IPS-NIHi11 (cell line): ENCODE data around the gene OR10V1.

Source experiments
- DNase-seq: peaks from one replicate; pipeline ENCODE4 v3.0.0; 2012; ENCODE audit warnings: mixed read lengths, low spot score

Gene OR10V1, protein sequence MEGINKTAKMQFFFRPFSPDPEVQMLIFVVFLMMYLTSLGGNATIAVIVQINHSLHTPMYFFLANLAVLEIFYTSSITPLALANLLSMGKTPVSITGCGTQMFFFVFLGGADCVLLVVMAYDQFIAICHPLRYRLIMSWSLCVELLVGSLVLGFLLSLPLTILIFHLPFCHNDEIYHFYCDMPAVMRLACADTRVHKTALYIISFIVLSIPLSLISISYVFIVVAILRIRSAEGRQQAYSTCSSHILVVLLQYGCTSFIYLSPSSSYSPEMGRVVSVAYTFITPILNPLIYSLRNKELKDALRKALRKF

DNA sequence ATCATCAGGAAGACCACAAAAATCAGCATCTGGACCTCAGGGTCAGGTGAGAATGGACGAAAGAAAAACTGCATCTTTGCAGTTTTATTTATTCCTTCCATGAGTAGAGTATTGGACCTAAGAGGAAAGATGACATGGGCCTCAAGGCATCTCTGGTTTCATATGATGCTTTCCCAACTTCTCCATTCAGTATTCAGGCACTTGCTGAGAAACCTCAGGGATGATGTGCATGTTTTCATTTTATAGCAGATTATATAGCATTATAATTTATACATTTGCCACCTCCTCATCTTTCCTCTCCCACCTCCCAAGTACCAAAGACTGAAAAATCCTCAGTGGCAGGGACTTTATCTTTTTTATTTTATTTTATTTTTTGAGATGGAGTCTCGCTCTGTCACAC is at the start of gene OR10V1:
TSS of gene OR10V1 (minus strand) at position 101 of the 400 bp plus-strand sequence. CDS start at position 101, 0 bp downstream.
- DNase-seq = no peak

DNA sequence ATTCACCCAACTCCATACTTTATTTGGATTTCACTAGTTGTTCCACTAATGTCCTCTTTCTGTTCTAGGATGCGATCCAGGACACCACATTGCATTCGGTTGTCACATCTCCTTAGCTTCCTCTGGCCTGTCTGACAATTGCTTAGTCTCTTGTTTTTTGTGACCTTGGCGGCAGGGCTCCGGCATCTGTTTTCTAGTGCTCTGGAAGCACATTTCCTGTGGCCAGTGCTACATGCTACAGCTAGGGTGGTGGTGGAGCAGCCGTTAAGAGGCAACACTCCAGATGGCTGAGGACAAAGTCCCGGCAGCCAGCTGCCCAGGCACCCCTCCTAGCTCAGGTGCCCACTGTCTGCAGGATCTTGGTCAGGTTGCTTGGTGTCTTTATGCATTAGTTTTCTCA is 48.3 kb upstream of the OR10V1 start:
- no peak for DNase-seq

DNA sequence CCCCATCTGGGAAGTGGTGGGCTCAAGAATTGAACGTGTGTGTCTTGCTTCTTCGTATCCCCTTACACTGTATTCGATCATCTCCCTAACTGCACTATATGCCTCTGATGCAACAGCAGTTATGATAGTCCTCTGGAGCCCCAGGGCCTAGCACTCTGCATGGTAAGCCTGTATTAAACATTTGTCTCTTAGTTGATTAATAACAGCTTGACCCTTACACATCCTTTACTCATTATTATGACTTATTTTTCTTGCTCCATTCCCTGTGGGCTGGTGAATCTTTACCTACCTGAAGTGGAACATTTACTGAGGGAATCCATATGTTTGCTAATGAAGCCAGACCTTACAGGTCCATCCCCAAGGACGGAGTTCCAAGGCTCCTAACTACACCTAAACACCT is 47.1 kb upstream of the OR10V1 start:
- no peak for DNase-seq

DNA sequence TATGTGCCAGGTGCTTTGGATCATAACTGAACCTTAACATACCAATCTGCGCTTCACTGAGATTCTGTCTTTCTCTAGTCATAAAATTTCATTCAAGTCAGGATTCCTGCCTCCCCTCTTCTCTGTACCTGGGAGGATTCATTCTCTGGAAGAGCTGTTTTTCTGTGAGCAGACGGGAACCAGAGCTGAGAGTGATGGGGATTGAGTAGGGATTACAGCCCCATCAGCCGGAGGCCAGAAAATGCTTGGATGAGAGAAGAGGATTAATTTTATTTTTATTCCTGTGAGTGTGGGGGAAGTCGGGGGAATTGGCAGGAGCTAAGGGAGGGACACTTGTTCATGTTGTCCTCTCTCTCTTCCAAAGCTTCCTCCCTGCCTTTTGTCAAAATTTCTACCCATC is 46.3 kb upstream of the OR10V1 start:
- DNase-seq = no peak

DNA sequence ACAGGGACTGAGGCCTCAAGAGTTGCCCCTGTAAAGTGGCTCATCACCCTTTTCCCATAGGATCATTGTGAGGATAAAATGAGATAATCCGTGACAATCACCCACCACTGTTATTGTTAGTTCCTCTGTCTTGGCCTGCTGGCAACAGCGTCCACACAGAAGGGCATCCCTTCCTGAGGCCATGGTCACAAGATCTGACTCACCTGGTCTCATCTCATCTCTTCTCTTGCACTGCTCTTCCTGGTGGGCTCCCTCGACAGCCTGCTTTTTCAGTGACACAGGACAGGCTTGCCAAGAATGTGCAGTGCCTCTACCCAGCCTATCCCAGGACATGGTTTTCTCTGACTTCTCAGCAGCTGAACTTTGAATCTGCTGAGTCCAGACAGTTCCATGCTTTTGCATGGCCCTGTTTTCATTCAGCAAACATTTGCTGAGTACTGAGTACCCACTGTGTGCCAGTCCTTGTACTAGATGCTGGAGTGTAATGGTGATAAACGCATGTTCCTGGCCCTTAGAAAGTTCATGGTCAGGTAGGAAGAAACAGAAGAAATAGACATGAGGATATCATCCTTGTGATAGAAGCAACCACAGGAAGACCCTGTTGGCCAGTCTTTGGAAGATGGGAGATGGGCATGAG is 44.9 kb upstream of the OR10V1 start:
- DNase-seq = no peak

DNA sequence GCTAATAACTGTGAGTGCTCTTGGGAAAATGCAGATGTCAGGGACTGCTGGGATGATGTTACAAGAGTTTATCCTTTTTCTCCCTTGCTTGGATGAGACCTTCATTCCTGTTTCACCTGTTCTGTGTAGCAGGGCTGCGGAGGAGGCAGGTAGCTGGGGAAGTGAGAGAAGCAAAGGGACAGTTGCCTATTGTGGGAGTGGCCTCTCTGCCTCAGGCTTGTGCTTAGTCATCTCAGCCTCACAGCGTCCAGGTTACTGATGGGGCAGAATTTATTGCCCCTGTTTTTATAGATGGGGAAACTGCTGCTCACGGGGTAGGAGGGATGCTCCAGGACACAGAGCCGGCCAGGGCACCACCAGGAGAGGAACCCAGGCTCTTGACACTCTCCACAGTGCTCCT is 43.2 kb upstream of the OR10V1 start:
- DNase-seq = no peak

DNA sequence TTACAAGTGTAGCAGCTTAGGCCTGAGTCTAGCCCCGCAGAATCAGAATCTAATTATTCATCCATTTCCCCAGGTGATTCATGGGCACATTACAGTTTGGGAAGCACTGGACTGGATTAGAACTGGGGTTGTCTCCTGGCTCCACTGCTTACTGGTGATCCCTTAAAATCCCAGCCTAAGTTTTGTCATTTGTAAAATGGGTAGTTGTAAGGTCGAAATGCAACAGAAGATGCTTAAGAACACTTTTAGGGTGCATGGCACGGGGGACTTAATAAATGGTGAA is 42.9 kb upstream of the OR10V1 start:
- DNase-seq = no peak

DNA sequence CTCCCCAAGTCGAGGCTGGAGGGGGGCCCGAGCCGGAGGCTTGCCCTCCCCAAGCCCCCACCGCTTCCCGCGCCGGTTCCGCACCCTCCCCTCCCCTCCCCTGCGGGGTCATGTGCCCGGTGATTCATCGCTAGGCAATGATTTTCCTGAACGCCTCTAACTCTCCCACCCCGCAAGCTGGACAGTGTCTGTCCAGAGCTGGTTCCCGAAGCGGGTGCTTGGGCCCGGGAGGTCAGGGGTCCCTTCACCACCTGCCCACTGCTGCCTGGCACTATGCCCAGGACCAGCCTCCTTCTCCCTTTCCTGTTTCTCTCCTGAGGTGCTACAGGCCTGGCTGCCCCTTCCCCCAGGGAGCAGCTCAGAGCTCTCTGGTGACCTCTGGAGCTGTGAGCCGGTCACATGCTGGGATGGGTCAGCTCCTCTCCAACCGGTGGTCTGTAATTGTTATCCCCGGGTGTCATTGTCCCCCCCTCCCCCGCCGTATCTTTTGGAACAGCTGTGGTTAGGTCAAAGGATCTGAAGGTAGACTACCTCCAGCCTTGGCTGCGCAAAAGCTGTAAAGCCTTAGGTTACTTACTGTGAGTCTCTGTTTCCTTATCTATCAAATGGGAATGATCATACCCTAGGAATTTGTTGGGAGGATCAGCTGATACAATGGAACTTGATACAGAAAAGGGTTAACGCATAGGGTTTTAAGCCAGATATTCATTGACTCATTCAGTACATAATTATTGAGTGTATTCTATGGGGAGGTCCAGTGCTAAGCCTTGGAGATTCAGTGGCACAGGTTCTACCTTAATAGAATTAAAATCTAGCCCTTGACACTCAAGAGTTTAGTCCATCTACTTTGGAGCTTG is 42.3 kb upstream of the OR10V1 start:
- DNase-seq = peak; percentile 69

DNA sequence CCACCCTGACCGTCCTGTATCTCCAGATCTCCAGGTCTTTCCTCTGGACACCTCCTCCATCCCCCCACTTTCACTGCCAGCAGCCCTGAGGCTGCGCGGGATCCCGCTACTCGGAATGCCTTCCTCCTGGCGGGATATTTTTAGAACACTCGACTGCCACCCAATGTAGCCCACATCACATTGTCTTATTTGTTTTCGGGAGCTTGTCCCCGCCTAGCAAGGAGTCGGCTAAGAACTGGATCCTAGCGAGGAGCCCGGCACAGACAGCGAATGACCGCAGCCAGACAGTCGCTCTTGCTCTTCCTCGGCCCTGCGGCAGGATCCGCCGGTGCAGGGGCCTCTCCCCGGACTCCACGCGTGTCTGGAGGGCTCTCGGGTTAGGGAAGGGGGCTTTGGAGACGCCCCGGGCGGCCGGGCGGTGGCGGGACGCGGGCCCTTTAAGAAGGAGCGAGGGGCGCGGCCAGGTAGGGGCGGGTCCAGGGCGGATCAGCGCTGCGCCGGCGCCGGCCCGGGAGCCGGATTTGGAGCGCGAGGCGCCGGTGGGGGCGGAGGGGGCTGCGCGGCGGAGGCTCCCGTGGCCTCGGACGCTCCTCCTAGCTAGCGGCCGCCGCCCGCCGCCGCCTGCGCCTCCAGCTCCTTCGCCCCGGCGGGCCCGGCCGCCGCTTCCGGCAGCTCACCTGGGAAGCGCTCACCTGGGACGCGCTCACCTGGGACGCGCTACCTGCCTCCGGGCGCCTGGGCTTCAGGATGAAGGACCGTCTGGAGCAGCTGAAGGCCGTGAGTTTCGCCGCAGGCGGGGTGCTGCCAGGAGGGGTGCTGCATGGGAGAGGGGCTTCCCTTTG is 41.4 kb upstream of the OR10V1 start, which contains the start of gene STX3:
TSS of gene STX3 (plus strand) at position 518 of the 842 bp plus-strand sequence. CDS start at position 748, 230 bp downstream.
- DNase-seq = peak; percentile 91

DNA sequence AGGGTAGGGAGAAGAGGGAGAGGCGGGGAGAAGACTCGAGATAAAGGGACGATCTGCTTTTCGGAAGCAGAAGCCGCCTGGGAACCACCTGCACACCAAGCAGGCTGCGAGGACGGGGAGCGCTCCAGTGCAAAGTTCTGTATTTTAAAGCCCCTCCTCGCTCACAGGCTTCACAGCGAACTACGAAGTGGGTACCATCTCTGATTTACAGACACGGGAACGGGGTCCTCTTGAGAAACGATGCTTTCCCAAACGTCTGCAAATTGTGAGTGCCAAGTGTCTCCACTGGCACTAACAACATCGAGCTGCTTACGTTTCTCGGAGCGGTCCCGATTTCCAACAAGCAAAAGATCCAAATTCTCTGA is 40.8 kb upstream of the OR10V1 start:
- DNase-seq = peak; percentile 29

DNA sequence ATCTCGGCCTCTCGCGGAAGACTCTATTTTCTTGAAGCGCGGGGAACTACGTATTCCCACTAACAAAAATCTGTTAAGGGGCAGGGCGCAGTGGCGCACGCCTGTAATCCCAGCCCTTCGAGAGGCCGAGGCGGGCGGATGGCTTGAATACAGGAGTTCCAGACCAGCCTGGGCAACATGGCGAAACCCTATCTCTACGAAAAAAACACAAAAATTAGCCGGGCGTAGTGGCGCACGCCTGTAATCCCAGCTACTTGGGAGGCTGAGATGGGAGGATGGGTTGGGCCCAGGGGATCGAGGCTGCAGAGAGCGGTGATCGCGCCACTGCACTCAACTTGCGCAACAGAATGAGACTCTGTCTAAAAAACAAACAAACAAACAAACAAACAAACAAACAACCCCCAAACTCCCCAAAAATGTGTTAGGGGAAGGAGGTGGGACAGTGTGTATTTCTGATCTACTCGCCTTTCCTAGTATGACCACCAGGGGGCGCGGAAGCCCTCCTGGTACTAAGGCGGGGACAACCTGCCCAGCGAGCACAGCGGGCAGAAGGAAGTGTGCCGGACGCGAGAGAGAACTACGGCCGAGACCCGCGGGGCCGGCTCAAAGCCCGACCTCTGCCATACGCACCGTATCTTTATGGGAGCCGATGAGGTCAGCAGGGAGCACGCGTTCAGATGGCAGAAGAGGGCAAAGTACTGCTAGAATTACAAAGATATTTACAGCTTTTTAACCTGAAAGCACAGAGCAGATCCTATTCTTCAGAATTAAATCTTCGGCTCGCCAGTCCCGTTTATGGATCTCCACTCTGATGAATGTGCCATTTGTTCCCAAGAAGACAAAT is 40.2 kb upstream of the OR10V1 start:
- DNase-seq = peak; percentile 89

DNA sequence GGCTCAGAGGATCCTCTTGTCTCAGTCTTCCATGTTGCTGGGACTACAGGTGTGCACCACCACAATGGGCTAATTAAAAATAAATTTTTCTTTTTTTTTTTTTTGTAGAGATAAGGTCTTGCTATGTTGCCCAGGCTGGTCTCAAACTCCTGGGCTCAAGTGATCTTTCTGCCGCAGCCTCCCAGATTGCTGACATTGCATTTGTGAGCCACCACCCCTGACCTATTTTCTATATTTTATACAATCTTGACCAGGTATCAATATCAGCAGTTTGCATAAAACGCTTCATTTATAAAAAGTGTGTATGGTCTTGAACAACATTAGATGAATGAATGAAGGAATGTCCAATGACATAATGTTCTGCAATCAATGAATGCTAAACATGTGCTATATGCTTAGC is 32.5 kb upstream of the OR10V1 start:
- no peak for DNase-seq

DNA sequence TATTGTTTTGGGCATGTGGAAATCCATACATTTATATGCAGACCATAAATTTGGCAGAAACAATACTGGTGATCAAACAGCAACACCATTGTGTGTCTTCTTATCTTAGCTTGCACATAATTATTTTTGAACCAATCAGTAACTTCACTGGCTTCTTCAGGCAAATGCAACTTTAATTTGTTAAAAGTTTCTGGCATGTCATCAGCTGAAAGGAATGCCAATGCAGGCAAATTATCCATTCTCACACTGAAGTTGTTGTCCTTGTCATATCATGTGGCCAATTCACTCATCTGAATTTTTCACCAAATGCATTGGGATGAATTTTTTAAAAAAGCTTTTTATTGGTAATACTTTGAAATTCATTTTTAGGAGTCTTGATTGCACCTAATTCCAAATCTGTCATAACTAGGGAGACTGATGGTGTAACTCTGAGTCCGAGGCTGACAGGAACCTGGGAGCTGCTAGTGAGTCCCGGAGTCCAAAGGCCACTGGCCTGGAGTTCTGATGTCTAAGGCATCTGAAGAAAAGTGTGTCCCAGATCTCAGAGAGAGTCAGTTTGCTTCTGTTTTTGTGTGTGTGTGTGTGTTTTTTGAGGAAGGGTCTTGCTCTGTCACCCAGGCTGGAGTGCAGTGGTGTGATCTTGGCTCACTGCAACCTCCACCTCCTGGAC is 17.4 kb upstream of the OR10V1 start:
- no peak for DNase-seq

DNA sequence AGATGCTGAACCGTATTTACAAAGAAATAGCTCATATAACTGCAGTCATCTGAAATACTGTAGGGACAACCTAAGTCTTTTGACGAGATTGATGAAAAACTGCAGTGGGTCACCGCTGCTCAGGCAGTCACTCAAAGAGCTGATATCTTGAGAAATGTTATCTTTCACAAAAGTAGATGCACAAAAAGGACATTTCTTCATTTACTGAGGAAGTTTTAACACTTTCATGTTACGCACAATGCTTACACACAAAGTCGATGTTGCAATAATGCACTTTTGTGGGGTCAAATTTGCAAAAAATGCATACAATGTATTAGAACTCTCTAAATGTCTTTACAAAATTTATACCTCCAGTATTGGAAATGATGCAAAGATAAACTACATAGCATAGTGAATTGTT is 16.2 kb upstream of the OR10V1 start:
- DNase-seq = no peak

DNA sequence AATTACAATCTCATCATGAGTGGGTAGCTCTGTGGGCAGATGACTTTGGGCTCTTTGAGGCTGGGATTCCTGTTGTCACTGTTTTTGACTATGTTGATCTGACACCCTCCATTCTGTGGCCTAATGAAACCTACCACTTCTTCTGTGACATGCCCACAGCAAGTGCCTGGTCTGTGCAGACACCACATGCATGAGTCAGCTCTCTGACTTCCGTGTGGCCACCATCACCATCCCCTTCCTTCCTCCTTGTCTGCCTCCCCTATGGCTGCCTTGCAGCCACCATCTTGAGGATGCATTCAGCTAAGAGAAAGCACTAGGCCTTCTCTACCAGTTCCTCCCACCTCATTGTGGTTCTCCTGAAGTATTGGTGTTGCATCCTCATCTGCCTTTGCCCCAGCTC is 15.3 kb upstream of the OR10V1 start:
- DNase-seq = no peak

DNA sequence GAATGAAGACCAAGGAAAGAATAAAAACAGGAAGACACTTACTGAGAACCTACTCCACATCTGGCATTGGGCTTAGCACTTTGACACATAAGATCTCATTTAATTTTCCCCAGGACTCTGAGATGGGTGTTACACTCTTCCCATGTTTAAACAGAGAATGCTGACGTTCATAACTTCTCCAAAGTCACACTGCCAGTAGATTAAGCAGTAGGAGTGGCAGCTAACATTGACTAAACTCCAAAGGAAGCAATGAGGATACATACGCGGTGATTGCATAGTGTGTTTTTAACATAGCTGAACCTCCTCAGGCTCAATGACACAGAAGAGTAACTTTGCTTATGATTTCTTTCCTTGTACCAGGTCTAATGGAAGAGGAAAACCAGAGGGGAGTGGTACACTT is 14.5 kb upstream of the OR10V1 start:
- DNase-seq = no peak

DNA sequence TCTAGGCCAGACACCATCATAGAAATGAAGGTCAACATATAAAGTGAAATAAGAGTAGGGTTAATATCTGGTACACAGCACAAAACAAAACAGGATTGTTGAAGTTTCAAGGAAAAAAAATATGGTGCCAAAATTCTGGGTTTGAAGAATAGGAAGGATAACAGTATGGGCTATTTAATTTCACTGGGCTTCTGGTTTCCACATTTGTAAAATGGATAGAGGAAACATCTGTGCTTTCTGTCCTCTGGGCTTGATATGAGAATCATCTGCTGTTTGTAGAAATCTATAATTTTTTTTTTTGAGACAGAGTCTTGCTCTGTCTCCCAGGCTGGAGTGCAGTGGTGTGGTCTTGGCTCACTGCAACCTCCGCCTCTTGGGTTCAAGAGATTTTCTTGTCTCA is 13.8 kb upstream of the OR10V1 start:
- DNase-seq = no peak

DNA sequence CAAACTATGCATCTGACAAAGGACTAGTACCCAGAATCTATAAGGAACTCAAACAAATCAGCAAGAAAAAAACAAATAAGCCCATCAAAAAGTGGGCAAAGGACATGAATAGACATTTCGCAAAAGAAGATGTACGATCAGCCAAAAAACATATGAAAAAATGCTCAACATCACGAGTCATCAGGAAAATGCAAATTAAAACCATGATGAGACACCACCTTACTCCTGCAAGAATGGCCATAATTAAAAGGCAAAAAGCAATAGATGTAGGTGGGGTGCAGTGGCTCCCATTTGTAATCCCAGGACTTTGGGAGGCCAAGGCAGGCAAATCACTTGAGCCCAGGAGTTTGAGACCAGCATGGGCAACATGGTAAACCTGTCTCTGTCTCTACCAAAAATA is 10.4 kb upstream of the OR10V1 start:
- no peak for DNase-seq

DNA sequence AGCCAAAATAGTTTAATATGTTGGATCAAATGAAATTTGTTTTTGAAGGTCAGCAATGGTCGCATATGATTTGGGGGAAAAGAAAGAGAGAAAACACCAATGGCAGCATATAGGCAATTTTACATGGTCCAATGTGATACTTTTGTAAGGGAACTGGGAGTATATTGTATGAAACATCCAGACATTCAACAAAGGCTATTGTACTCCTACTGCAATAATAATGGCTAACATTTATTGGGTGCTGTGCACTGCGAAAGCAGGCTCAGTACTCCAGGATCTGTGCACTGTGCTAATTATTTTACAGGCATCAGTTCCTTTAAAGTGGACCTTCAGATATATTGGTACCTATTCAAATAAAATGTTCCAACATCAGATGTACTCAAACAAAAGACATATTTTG is 5.9 kb upstream of the OR10V1 start:
- DNase-seq = no peak

DNA sequence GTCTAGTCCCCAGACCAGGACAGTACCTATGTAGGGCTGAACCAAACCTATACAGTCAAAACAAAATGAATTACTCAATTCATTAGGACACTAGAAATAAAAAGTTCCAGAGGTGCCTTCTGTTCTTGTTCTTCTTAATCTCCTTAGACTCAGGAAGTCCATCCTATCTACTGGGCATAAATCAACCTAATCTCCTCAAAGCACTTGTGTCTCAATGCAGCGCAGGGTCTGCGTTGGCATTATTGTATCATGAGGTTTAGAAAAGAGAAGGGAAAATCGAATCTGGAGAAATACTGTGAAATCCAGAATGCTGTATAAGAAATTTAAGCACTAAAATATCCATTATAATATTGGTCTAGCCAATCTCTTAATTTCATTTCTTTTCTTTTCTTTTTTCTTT is 2.4 kb upstream of the OR10V1 start:
- no peak for DNase-seq
